Measurements from ENCODE around the gene AMMECR1L.
"Not testable (repeated sequence)": the region's sequence is repeated elsewhere in the genome, so short reads cannot be mapped to it uniquely, and the experiment has no call there.

AMMECR1L gene

GRCh38 chr2:127911737-127912136, 26.0 kb upstream of the AMMECR1L start:
- no peak overlapping the region for H3K27ac ChIP-seq (replicated peaks)
- no peak for DNase-seq (ENCODE audit: low read depth in 1 of 2, low spot score in 1 of 2)
- H3K4me3 ChIP-seq (replicated peaks; ENCODE audit: insufficient read depth, low read length), result no peak overlapping the region
- TF ChIP-seq SPI1 (IDR thresholded peaks at IDR 0.05; ENCODE audit: borderline replicate concordance, low read depth), result no peak
- TF ChIP-seq POLR2AphosphoS5 (IDR thresholded peaks at IDR 0.05; ENCODE audit: low read depth), result no peak
- TF ChIP-seq CTCF (IDR thresholded peaks at IDR 0.05; ENCODE audit: insufficient read depth, low read length), result no peak
- TF ChIP-seq GABPA (IDR thresholded peaks at IDR 0.05; ENCODE audit: low read depth), result no peak
- TF ChIP-seq REST (IDR thresholded peaks at IDR 0.05; ENCODE audit: insufficient replicate concordance, low read depth), result no peak
- no peaks in the 10 kb centered on the region for H3K27me3 ChIP-seq (ENCODE audit: insufficient read depth, poor library complexity, severe bottlenecking)

GRCh38 chr2:127910415-127910814, 24.7 kb upstream of the AMMECR1L start:
- no peak overlapping the region for H3K27ac ChIP-seq (replicated peaks)
- H3K4me3 ChIP-seq (replicated peaks; ENCODE audit: insufficient read depth, low read length), result no peak overlapping the region
- H3K27me3 ChIP-seq (ENCODE audit: insufficient read depth, poor library complexity, severe bottlenecking), result no peaks in the 10 kb centered on the region
- DNase-seq (ENCODE audit: low read depth in 1 of 2, low spot score in 1 of 2), result no peak
- TF ChIP-seq GABPA (IDR thresholded peaks at IDR 0.05; ENCODE audit: low read depth) (no peak), REST (IDR thresholded peaks at IDR 0.05; ENCODE audit: insufficient replicate concordance, low read depth) (no peak), POLR2AphosphoS5 (IDR thresholded peaks at IDR 0.05; ENCODE audit: low read depth) (no peak), CTCF (IDR thresholded peaks at IDR 0.05; ENCODE audit: insufficient read depth, low read length) (no peak), SPI1 (IDR thresholded peaks at IDR 0.05; ENCODE audit: borderline replicate concordance, low read depth) (no peak)

GRCh38 chr2:127909019-127909418, 23.3 kb upstream of the AMMECR1L start:
- Histone ChIP-seq H3K4me3 (replicated peaks; ENCODE audit: insufficient read depth, low read length) (no peak overlapping the region), H3K27me3 (ENCODE audit: insufficient read depth, poor library complexity, severe bottlenecking) (no peaks in the 10 kb centered on the region), H3K27ac (replicated peaks) (no peak overlapping the region)
- TF ChIP-seq REST (IDR thresholded peaks at IDR 0.05; ENCODE audit: insufficient replicate concordance, low read depth) (no peak), POLR2AphosphoS5 (IDR thresholded peaks at IDR 0.05; ENCODE audit: low read depth) (no peak), SPI1 (IDR thresholded peaks at IDR 0.05; ENCODE audit: borderline replicate concordance, low read depth) (no peak), CTCF (IDR thresholded peaks at IDR 0.05; ENCODE audit: insufficient read depth, low read length) (no peak), GABPA (IDR thresholded peaks at IDR 0.05; ENCODE audit: low read depth) (no peak)
- no peak for DNase-seq (ENCODE audit: low read depth in 1 of 2, low spot score in 1 of 2)

GRCh38 chr2:127907733-127908400, 22.1 kb upstream of the AMMECR1L start:
- H3K4me3 ChIP-seq (replicated peaks; ENCODE audit: insufficient read depth, low read length); H3K27me3 ChIP-seq (ENCODE audit: insufficient read depth, poor library complexity, severe bottlenecking); DNase-seq (ENCODE audit: low read depth in 1 of 2, low spot score in 1 of 2); H3K27ac ChIP-seq (replicated peaks): not testable (repeated sequence)
